Upper lobe of right lung (tissue), 1 donor: ENCODE measurements around the gene CREB3L4. TPM values are rescaled to one million over a fixed set of nuclear protein-coding genes. Genes with fewer than 3 reads are reported as not detected.

Experiments used
- ATAC-seq: fragments of 200-7000 bp; cut with Tn5 transposase; one replicate; pipeline ENCODE4 v1.9.1; 2020; ENCODE audit warnings: mild to moderate bottlenecking, moderate library complexity
- DNase-seq: peaks from one replicate; pipeline ENCODE4 v3.0.0-alpha.2; 2020
- H3K27ac ChIP-seq: fragments of 200-600 bp; one replicate; pipeline ENCODE4 v1.8.0; 2022
- H3K27me3 ChIP-seq: fragments of 200-600 bp; one replicate; pipeline ENCODE4 v1.8.0; 2022; ENCODE audit warnings: mild to moderate bottlenecking
- H3K36me3 ChIP-seq: fragments of 200-600 bp; one replicate; pipeline ENCODE4 v1.8.0; 2022
- H3K4me1 ChIP-seq: fragments of 200-600 bp; one replicate; pipeline ENCODE4 v1.8.0; 2022
- H3K4me3 ChIP-seq: fragments of 200-600 bp; one replicate; pipeline ENCODE4 v1.8.0; 2022; ENCODE audit warnings: mild to moderate bottlenecking
- H3K9me3 ChIP-seq: fragments of 200-600 bp; one replicate; pipeline ENCODE4 v1.8.0; 2022
- intact Hi-C: fragments of 100-400 bp; cut with DNase I; formaldehyde crosslinking; loops from one replicate; pipeline ENCODE4 v1.11.0; 2022
- total RNA-seq: library from RNA; stranded (reverse); fragmentation: NEBNext Ultra II Directional; extraction: Animal tissue kit (Norgen Biotek cat#: 25700); gene quantifications from one replicate; pipeline ENCODE4 v1.2.1, GENCODE V29; 2021
- TF ChIP-seq, protein P1 (sequence below): fragments of 200-600 bp; IDR thresholded peaks from one replicate; pipeline ENCODE4 v1.8.0; 2022; ENCODE audit warnings: antibody characterized with exemption
- donor health status: DM: no; HTN: yes; CAD: no; lungs with severe emphysema.

The CREB3L4 gene
- total RNA-seq, 1 donor from 2014 or later: 10.5 TPM

DNA sequence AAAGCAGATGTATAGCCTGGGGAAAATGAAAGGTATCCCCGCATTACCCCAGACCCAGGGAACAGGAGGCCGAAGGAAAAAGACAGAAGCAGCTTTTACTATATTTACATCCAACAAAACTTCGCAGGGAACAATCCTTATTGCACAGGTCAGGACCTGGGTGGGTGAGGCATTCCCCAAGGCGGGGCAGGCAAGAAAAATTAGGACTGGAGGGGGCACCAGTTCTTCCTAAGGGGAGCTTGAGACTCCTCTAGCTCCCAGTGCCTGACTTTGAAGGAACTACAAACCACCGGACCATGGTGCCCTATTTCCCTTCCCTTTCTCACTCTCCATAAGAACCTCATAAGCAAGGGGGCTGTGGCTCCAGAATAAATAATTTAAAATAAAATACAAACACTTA, 38.3 kb upstream of the CREB3L4 start:
- H3K27me3 ChIP-seq: no peaks in the 10 kb centered on the region
- TF ChIP-seq, protein P1, sequence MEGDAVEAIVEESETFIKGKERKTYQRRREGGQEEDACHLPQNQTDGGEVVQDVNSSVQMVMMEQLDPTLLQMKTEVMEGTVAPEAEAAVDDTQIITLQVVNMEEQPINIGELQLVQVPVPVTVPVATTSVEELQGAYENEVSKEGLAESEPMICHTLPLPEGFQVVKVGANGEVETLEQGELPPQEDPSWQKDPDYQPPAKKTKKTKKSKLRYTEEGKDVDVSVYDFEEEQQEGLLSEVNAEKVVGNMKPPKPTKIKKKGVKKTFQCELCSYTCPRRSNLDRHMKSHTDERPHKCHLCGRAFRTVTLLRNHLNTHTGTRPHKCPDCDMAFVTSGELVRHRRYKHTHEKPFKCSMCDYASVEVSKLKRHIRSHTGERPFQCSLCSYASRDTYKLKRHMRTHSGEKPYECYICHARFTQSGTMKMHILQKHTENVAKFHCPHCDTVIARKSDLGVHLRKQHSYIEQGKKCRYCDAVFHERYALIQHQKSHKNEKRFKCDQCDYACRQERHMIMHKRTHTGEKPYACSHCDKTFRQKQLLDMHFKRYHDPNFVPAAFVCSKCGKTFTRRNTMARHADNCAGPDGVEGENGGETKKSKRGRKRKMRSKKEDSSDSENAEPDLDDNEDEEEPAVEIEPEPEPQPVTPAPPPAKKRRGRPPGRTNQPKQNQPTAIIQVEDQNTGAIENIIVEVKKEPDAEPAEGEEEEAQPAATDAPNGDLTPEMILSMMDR: no peak
- no peak overlapping the region for H3K27ac ChIP-seq
- intact Hi-C loops: loop anchor here (10.0 kb wide), 1 partner anchor 115 kb away; no protein-coding TSS in a partner anchor
- no peak overlapping the region for H3K4me3 ChIP-seq
- H3K36me3 ChIP-seq: peaks cover 46% of the 10 kb centered on the region
- no peaks in the 10 kb centered on the region for H3K4me1 ChIP-seq
- H3K9me3 ChIP-seq: no peaks in the 10 kb centered on the region
- DNase-seq (peak; percentile 13), ATAC-seq (no peak)

DNA sequence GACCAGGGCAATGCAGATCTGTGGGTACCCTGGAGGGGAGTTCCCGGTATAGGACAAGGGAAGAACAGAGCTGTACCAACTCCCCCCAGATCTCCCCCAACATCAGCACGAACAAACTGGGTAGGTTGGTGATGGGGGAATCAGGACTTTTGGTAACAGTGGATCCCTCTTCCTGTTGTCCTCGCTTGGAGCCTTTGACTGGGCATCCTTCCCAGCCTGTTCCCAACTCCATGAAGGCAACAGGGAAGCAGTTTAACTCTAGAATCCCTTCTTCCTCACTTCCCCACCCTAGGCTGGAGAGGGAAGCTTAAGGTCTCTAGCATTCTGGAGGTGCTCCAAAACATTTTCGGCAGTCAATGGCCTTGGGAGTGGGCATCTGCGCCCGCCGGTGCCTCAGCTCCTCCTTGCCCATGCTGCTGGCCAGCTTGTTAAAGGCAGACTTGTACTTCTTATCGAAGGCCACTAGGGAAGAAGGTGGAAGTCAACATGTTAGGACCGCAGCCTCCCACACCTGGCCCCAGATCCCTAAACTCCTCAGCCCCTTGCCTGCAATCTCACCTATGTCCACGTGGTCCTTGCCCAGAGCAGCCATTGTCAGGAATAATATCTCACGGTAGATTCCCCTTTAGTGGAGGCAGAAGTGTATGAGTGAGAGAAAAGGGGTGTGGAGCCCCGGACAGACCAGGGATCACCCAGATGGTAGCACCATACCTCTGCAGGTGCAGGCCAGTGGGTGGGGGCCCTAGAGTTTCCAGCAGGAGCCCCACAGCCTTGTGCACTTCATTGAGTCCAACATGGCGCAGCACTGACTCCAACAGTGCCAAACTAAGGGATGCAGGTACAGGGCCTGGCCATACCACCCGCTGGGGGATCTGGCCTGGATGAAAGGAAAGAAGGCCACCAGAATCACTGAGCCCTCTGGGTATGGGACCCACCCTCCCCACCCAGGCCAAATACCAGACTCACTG, 37.4 kb upstream of the CREB3L4 start:
- ATAC-seq (no peak), DNase-seq (peak; percentile 40)
- Histone ChIP-seq H3K27me3 (no peaks in the 10 kb centered on the region), H3K36me3 (peaks cover 54% of the 10 kb centered on the region), H3K4me3 (no peak overlapping the region), H3K27ac (no peak overlapping the region), H3K9me3 (no peaks in the 10 kb centered on the region), H3K4me1 (no peaks in the 10 kb centered on the region)
- TF ChIP-seq, protein P1: no peak
- intact Hi-C loops: loop anchor here (10.0 kb wide), 1 partner anchor 115 kb away; no protein-coding TSS in a partner anchor

- peaks cover 76% of the 10 kb centered on the region for H3K36me3 ChIP-seq
These were observed 35.3 kb upstream of the CREB3L4 start for GRCh38 chr1:153932156-153933131.

DNA sequence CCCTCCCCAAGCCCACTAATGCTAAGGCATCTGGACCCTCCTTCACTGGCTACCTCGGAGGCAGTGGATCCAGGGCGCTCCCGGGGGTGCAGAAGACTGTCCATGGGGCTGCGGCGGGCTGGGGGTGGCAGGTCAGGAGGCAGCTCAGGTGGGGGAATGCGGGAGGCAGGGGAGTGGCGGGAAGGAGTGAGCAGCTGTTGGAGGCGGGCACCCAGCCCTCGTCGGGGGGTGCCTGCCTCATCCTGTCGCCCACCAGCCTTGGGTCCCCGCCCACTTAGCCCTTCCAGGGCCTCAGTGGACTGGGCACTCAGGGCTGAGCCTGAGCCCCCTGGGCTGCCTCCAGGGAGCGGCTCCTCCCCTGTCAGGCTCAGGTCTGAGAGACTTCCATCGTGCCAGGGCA, 34.3 kb upstream of the CREB3L4 start:
- no peaks in the 10 kb centered on the region for H3K9me3 ChIP-seq
- intact Hi-C loops: no loop called here
- peak; percentile 54 for DNase-seq

More at GRCh38 chr1:153932156-153933131, 35.3 kb upstream of the CREB3L4 start:
- H3K4me1 ChIP-seq: no peaks in the 10 kb centered on the region
- DNase-seq: peak; percentile 51
- no peaks in the 10 kb centered on the region for H3K27me3 ChIP-seq
- no peaks in the 10 kb centered on the region for H3K9me3 ChIP-seq
- no peak overlapping the region for H3K4me3 ChIP-seq
- H3K27ac ChIP-seq: no peak overlapping the region
- TF ChIP-seq, protein P1: no peak
- ATAC-seq: no peak
- intact Hi-C loops: no loop called here

GRCh38 chr1:153933955-153934354, 33.7 kb upstream of the CREB3L4 start:
- no peaks in the 10 kb centered on the region for H3K27me3 ChIP-seq
- intact Hi-C loops: no loop called here
- DNase-seq (peak; percentile 49), ATAC-seq (no peak)
- no peak overlapping the region for H3K27ac ChIP-seq
- no peak overlapping the region for H3K4me3 ChIP-seq
- no peaks in the 10 kb centered on the region for H3K9me3 ChIP-seq
- peaks cover 90% of the 10 kb centered on the region for H3K36me3 ChIP-seq
- TF ChIP-seq, protein P1: no peak
- no peaks in the 10 kb centered on the region for H3K4me1 ChIP-seq

More for the DNA sequence above, 34.3 kb upstream of the CREB3L4 start:
- H3K36me3 ChIP-seq: peaks cover 86% of the 10 kb centered on the region
- ATAC-seq: no peak
- no peak overlapping the region for H3K27ac ChIP-seq
- TF ChIP-seq, protein P1: no peak
- no peaks in the 10 kb centered on the region for H3K27me3 ChIP-seq
- H3K4me1 ChIP-seq: no peaks in the 10 kb centered on the region
- H3K4me3 ChIP-seq: no peak overlapping the region
